22Rv1 (cell line): ENCODE data around the gene SDK1.

Experiments used
- H3K27ac ChIP-seq: fragments of 450-650 bp; 2 replicates; pipeline ENCODE4 v1.5.1; 2017
- CTCF ChIP-seq: fragments of 450-650 bp; IDR thresholded peaks from 2 replicates; pipeline ENCODE4 v1.5.1; 2017; ENCODE audit warnings: mild to moderate bottlenecking
- ZFX ChIP-seq: fragments of 450-650 bp; IDR thresholded peaks from 2 replicates; pipeline ENCODE4 v1.6.1; 2017; ENCODE audit warnings: antibody characterized with exemption, borderline replicate concordance

SDK1 gene

GRCh38 chr7:3832199-3832598 lies 531.1 kb downstream of the SDK1 start:
- no peak for TF ChIP-seq CTCF
- no peak for TF ChIP-seq ZFX
- no peak overlapping the region for H3K27ac ChIP-seq

GRCh38 chr7:3835109-3835508 lies 534.1 kb downstream of the SDK1 start:
- TF ChIP-seq ZFX (no peak), CTCF (no peak)
- no peak overlapping the region for H3K27ac ChIP-seq

- no peak overlapping the region for H3K27ac ChIP-seq
- TF ChIP-seq ZFX (no peak), CTCF (no peak)
These were observed 535.8 kb downstream of the SDK1 start for GRCh38 chr7:3836855-3837254.

GRCh38 chr7:3844540-3845151 lies 543.6 kb downstream of the SDK1 start:
- TF ChIP-seq CTCF = no peak
- TF ChIP-seq ZFX = no peak
- no peak overlapping the region for H3K27ac ChIP-seq

GRCh38 chr7:3846738-3847137 lies 545.7 kb downstream of the SDK1 start:
- no peak for TF ChIP-seq ZFX
- TF ChIP-seq CTCF = no peak
- no peak overlapping the region for H3K27ac ChIP-seq

- no peak overlapping the region for H3K27ac ChIP-seq
- TF ChIP-seq CTCF = no peak
- TF ChIP-seq ZFX = no peak
These were observed 546.3 kb downstream of the SDK1 start for GRCh38 chr7:3847336-3847735.

GRCh38 chr7:3859431-3859830 lies 558.4 kb downstream of the SDK1 start:
- TF ChIP-seq CTCF = no peak
- TF ChIP-seq ZFX = no peak
- H3K27ac ChIP-seq = no peak overlapping the region
